Retina (tissue), 1 donor: ENCODE data around the gene KANSL1.
"Not testable (repeated sequence)": the region's sequence is repeated elsewhere in the genome, so short reads cannot be mapped to it uniquely, and the experiment has no call there.

ENCODE experiments used
- DNase-seq: peaks from one replicate; pipeline ENCODE4 v3.0.0-alpha.2; 2016

The KANSL1 gene

DNA sequence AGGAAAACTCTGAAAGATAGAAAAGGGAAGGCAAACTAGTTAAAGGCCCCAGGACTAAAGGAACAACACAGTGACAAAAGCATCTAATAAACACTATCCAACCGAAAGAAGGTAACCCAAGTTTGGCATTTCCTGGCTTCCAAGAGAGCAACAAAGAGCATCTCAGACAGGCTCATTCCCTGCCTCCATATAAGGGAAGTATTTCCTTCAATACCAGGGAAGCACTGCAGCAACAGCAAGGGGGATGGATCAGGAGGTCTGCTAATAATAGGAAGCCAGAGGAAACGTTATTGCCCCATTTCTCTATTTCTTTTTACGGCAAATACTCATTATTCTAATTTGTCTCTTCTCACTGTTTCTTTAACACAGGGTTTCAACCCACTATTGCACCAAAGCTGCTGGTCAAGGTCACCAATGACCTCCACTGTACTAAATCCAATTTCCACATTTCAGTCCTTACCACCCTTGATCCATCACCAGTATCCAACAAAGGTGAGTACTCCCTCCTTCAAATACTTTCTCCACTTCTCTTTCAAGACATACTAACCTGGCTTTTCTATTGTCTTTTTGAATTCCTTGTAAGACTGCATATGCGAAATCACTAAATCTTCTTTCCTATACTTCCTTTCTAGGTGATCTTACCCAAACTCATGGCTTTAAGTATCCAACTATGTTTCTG is 86.1 kb downstream of the KANSL1 start:
- no peak for DNase-seq

DNA sequence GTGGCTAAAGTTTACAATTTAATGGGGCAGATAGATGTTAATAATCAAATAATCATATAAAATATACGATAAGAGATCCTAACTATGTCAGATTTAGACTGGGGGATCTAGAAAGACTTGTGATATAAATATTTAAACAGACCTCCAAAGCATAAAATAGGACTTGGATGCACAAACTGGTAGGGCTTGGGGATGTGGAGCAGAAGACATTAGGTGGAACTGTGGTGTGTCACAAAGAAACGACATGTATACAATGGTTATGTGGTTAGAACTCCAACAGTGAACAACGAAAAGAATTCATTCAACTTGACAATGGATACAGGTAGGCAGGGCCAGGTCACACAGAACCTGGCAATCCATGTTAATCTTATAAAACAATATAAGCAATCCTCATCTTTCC is 90.4 kb downstream of the KANSL1 start:
- not testable (repeated sequence) for DNase-seq

DNA sequence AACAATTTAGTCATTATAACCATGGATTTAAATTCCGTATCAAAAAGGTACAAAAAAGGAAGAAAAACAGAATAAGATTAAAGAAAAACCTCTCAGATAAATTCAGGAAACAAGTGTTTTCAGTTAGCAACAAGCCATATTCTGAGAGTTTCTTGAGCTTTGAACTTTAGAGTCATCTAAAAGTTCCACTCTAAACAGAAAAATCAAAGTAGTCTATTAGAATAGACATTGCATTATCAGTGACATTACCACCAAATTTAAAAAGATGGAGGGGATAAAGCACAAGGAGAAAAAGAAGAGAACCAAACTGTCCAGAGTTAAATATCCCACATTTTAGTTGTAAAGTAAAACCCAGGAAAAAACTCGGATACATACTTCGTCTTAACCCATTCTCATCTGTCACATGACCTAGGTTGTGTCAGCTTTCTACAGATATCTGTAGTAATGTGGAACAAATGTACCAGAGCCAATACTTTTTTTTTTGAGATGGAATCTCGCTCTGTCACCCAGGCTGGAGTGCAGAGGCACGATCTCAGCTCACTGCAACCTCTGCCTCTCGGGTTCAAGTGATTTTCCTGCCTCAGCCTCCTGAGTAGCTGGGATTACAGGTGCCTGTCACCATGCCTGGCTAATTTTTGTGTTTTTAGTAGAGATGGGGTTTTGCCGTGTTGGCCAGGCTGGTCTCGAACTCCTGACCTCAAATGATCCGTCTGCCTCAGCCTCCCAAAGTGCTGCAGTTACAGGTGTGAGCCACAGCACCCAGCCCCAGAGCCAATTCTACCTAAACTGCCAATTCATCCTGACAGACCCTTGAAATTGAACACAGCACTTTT is 91.2 kb downstream of the KANSL1 start:
- not testable (repeated sequence) for DNase-seq

DNA sequence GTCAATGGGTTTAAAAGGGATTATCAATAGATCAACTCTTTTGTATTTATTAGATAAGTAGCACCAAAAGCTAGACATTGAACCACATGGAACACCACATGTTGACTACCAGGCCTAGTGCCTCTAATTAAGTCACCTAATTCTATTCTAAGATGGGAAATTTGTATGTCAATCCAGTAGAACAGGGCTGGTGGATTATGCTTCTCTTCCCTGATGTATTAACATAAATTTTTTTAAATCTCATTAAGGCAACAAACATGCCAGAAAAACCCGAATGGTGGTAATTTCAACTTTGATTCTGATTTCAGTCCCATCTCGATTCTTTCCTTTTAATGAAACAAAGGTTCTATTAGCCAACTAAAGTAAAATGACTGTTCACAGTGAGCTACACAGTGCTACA is 92.6 kb downstream of the KANSL1 start:
- DNase-seq: no peak

DNA sequence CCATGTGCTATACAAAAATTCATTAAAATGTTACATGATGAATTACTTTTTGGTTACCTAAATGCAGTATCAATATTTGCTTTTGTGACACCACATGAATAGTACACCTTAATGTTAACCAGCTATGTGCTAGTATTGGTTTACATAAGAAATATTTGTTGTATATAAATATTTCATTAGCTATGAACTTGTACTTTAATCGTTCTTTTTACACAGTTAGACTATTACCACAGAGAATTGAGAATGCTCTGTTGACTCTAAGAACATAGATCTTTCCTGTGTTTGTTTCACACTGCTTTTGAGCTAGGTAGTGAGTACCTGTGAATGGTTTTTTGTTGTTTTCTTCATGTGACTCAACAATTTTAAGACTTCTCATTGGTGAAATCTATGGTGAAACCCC is 93.4 kb downstream of the KANSL1 start:
- DNase-seq: no peak

DNA sequence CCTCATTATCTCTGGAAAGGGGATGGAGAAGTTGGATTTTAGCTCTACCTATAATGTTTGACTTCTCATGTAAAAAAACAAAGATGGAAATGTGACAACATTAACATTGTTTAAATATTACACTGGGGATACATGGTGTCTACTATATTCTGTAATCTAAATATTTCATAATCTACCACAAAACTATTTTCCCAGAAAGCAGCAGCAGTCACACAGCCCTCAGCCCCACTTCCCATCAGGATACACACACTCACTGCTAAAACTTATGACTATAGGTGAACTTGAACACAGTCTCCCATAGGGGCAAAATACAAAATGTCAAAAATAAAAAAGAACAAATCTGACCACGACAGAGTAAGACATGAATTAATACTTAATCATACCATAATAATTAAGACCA is 95.7 kb downstream of the KANSL1 start:
- DNase-seq: no peak

DNA sequence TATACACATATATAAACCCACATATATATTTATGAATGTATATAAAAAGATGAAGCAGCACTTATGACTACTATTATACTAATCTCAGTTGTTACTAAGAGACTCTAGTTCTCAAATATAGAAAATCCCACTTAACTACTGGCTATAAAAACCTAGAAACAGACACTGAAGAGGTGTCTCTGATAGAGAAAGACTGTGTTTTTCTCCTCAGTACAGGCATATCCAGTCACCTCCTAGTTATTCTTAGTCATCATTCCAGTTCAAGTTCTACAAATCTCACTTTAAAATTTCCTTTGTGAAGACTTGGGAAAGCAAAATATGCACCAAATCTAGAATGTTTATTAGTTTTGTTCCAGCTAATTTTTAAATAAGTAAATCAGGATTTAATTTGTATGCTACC is 100.2 kb downstream of the KANSL1 start:
- no peak for DNase-seq

DNA sequence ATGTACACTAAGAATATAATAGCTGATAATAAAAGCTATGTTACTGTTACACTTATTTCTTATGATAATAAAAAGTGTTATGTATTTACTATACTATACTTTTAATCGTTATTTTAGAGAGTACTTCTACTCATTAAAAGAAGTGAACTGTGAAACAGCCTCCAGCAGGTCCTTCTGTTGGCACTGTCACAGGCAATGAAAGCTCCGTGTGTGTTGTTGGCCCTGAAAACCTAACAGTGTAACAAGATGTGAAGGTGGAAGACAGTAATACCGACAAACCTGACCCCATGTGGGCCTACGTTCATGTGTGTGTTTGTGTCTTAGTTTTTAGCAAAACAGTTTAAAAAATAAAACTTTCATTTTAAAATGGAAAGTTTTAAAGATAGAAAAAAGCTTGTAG is 102.4 kb downstream of the KANSL1 start:
- DNase-seq: no peak

DNA sequence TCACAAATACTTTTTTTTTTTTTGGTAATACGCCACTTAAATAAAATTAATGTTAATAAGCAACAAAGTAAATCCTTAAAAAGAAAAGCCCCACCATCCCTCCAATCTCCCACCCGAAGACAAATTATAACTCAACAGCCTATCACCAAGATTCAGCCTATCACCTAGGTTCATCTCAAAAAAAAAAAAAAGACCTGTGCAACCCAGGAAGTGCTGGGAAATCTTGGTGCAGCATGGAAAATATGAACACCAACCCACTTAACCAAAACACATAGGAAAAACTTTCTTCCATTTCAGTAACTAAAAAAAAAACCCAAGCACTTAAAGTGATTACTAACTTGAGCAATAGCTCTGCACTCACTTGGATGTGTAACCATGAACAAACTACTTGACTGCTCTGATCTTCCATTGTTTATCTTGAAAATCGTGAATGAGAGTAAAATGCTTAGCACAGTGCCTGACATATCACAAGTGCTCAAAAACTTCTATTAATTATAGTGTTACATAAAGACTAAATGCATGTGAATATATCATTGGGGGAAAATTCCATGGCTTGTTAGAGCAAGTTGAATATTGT is 103.8 kb downstream of the KANSL1 start:
- no peak for DNase-seq

DNA sequence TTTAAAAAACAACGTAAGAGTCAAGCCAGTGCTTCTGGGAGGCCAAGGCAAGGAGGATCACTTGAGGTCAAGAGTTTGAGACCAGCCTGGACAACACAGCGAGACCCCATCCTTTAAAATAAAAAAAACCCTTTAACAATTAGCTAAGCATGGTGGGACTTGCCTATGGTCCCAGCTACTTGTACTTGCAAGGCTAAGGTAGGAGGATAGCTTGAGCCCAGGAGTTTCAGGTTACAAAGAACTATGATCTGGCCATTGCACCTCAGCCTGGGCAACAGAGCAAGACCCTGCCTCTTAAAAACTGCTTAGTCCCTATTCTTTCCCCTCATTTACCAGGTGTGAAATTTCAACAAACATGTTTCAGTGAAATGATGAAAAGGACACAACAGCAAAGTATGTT is 104.6 kb downstream of the KANSL1 start:
- no peak for DNase-seq

DNA sequence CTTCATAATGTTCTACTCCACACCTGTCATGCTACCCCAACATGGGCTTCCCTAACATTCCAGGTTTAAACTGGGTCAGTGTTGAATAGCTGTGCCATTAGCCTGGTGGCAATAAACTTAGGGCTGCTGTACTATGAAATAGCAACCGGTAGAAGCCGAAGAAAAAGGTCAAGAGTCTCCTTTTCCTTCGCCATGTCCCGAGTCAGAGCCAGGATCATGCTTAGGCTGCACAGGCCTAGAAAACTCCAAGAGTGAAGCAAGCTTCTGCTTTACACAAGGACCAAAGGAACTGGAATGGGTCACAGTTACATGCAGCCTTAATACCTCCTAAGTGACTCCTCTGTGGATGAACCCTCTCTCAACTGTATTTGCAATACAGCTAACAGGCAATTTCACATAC is 105.4 kb downstream of the KANSL1 start:
- not testable (repeated sequence) for DNase-seq

DNA sequence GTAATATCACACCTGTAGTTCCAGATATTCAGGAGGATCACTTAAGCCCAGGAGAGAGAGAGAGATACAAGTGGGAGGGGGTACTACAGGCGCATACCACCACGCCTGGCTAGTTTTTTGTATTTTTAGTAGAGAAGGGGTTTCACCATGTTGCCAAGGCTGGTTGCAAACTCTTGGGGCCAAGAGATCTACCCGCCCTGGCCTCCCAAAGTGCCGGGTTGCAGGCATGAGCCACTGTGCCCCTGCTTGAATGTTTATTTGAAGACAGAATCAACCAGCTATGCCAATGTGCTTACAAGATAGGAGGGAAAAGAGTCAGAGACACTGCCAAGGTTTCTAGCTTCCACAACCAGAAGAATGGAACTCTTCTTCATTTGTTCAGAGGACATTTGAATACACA is 106.4 kb downstream of the KANSL1 start:
- no peak for DNase-seq

DNA sequence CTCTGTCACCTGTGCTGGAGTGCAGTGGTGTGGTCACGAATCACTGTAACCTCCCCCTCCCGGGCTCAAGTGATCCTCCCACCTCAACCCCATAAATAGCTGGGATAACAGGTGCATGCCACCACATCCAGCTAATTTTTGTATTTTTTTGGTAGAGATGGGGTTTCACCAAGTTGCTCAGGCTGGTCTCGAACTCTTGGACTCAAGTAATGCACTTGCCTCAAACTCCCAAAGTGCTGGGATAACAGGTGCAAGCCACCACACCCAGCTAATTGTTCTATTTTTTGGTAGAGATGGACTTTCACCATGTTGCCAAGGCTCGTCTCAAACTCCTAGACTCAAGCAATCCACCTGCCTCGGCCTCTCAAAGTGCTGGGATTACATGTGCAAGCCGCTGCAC is 107.7 kb downstream of the KANSL1 start:
- DNase-seq: no peak

DNA sequence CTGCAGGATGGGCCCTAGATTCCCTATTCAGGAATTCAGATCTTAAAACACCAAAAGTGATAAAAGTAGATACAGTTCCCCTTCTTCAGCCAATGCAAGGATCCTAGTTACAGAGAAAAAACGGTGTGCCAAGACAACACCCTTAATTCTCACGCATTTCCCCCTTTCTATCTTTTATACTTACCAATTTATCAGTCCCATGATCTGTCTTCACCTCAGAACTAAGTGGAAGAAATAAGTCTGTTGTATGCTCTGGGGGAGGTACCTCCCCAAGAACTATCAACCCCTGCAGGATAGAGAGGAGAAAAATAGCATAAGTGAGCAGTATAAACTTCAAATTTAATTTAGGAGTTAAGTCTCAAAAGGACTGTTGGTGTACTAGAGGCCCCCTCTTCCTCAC is 111.0 kb downstream of the KANSL1 start:
- no peak for DNase-seq

DNA sequence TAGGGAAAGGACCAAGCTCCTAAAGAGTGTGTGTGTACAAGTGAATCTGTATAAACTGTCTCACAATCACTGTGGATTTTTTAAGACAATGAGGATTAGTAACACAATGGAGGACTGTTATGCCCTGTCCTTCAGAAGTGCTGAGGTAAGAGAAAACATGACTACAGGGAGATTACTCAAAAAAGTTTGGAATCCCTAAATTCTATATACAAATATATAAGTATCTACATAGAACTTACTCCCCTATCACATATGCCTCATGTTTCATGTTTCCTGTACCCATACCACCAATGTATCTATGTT is 112.3 kb downstream of the KANSL1 start:
- no peak for DNase-seq

DNA sequence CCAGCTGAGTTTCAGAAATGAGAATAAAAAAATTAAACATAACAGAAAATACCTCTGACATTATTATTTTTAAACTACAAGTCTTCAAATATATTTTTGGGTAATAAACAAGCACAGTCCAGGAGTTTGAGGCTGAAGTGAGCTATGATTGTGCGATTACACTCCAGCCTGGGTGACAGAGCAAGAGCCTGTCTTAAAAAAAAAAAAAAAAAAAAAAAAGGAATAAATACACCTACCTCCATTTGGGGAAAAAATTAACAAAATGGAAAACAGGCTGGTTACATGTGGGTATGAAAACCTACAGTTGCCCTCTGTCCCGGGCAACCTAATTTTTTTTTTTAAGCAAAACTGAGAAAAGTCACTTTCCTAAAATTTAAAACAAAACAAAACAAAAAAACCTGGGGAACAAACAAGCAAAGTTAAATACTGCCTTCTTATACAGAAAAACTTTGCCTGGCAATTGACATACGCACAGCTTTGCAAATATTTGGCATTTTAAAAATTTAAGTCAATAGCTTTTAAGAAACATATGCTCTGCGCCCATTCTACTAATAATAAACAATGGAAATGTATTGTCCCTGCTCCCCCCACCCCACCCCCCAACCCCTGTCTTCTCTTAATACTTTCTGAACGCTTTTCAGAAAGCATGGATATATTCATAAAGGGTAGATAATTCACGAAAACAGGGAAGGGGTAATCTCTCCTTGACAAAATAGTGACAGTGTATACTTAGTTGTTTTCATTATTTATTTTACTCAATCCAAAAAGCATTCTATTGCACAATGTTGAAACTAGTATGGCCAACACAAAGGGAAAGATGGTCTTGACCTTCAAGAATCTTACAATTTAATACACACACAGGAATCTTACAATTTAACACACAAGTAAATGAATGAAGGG is 112.9 kb downstream of the KANSL1 start:
- no peak for DNase-seq

DNA sequence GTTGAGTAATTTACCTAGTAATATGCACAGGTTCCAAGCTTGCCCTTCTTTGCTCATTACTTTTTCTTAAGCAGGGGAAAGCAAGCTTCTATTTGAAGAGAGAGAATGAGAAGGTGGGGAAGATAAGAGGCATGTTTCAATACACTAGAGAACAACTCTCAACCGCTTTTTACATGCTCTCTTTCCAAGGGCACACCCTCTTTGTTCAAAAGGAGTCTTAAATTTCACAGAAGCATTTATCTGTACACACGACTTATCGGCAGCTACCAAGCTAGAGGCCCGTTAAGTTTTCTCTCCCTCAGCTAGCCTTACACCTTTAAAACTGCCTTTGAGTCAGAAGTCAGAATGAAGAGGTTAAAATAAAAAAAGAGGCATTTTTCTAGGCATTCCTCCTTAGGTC is 114.6 kb downstream of the KANSL1 start:
- DNase-seq: no peak

DNA sequence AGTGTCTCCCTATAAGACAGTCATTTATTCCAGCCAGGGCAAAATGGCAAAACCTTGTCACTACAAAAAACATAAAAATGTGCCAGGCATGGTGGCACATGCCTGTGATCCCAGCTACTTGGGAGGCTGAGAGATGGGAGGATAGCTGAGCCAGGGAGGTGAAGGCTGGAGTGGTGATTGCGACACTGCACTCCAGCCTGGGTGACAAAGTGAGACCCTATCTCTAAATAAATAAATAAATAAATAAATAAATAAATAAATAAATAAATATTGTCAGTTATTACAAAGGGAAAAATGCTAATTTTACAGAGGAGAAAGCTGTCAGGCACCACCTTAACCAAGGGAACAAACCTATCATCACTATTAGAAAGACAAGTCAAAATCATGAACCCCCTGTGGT is 118.7 kb downstream of the KANSL1 start:
- DNase-seq: no peak

DNA sequence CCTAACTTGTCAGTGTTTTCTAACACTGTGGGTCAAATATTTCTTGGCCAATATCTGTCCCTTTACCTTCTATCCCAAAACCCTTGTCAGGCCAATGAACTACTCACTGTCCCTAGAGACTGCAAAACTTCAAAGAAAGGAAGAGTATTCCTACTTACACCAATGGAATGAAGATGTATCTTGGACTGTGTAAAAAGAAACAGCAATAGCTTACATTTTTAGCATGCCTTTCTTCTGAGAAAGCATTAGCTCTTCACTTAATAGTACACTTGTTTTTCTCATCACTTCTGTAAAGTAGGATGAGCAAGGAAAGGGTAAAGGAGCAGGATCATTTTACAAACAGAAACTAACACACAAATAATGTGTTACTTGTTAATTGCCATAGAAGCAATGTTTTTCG is 120.2 kb downstream of the KANSL1 start:
- no peak for DNase-seq

DNA sequence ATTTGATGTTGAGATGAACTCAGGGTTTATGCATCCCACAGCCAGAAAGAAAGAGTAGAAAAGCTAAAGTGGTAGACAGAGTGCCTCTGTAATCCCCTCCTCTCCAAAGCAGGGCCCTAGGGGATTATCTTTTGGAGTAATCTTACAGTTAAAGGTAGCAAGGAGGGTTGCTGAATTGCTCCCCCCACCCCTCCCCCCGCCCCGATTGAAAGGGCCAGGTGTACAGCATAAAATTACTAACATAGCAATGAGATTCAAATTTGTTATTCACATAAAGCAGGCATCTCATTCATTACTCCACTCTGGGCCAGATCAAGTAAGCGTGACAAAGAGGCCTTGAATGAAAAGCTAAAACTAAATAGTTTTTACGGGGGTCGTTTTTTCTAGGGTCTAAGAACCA is 121.4 kb downstream of the KANSL1 start:
- DNase-seq: no peak

DNA sequence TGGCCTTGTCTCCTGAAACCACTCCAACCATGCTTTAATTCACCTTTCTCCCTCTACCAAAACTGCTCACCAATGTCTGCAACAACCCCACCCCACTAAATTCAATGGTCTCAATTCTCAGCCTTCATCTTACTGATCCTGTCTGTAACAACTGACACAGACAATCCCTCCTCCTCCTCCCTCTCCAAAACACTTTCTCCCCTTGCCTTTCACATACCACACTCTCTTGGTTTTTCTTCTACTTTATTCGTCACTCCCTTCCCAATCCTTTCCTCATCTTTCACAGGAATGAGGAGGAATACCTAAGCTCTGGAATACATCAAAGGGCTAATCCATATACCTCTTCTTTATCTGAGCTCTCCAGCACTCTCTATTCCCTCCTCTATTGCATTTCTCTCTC is 128.8 kb downstream of the KANSL1 start:
- DNase-seq: no peak

DNA sequence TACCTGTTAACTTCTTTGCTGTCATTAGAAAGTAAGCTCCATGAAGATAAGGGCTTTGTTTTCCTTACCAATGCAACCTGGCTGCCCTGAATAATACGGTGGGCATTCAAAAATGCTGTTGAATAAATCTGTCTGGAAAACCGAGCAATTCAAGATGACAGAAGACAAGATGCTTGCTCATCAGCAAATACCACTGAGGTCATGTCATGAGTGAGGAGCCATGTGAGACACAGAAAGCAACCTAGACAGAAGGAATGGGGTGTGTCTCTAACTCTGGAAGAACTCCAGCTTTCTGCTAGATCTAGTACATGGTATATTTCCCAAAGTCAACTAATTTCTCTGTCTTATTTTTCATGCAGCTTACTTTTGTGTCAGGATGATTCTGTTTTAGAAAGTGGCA is 130.0 kb downstream of the KANSL1 start:
- DNase-seq: no peak

DNA sequence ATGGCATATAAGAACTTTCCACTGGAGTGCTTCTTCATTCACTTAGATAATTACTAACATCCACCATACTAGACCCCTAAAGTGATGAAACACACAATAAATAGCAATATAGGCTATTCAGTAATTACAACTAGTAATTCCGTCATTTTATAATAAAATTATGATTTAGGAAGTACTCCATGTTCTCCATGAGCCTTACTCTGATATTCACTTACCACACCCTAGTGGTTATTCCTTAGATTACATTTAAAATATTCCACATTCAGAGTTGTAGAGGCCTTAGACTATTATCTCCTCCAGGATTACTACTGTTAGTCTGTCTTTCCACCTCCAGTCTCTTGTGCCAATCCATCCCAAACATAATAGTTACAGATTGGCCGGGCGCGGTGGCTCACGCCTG is 131.8 kb downstream of the KANSL1 start:
- no peak for DNase-seq

DNA sequence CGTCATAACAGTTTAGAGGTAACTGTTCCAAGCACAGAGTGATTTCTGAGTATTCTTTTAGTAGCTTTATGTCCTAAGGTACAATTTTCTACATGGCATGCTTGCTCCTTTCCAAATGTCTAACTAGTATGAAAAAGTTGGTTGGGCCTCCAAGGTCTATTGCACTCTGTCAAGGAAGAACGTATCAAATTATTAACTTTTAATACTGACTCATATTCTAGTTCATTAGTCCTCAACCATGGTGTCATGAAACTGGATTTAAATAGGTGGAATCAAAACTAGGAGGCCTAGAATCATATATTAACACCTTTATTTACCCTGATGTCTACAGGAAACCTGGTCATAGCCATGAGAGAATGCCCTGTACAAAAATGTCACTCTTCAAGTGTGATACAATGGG is 132.8 kb downstream of the KANSL1 start:
- no peak for DNase-seq
